NCI-H1417 treated with DMSO at 0.1 percent for 48 hours (cell line): Measurements from ENCODE around the gene MTFMT.
"Not testable (repeated sequence)": the region's sequence is repeated elsewhere in the genome, so short reads cannot be mapped to it uniquely, and the experiment has no call there.

ENCODE experiments used
- DNase-seq: peaks from one replicate; lab custom pipeline; 2025; lab: John Stamatoyannopoulos, UW

Gene MTFMT

DNA sequence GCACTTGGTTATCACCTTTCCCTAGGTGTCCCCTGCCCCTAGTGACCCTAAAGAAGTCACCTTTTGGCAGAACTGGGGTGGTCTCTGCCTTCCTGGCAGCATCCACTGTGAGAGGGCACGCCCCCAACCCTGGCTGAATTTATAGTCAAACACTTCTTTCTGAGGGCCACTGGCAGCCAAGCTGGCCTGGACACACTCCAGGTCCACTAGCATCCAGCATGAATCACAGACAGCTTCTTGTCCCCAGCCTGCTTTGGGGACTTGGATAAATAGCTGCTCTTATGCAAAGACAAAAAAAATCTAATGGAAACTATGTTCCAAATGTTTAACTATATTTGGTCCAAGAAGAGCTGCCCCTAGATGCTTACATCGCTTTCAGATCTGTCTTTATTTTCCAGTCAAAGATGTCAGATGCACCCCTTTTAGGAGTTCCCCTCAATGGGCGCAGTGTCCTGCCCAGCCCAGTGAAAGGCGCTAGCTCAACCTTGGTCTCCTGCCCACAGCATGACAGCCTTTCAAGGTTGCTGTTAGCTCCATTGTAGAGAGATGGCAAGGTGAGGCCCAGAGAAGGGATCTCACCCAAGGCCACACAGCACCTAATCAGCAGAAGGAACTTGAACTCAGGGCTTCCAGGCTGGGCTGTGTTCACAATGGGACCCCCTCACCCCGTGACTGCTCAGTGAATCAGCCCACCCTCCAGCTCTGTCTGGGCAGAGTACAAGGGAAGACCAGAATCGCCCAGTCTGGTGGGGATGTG, 31.4 kb upstream of the MTFMT start:
- no peak for DNase-seq

DNA sequence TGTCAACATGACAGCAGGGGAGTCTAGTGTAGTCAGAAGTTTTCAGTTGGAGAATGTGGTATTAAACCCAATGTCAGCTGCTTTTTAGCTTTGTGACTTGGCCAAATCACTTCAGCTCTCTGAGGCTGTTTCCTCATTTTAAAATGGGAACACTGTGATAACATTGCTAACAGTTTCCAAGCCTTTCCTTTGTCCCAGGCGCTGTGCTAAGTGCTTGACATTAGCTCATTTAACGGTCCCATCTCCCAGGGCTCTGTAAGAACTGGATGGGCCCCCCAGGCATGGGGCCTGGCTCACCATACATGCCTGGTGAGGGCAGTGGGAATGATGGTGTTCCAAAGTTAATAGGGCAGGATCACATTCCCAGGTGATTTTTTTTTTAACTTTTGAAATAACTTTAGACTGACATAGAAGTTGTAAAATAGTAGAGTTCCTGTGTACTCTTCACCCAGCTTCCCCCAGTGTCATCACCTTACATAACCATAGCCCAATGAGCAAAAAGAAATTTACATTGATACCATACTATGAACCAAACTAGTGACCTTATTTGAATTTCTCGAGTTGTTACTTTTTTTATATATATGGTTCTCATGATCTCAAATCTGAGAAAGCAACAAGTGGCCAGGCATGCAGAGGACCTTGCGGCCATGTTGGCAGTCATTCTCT, 30.6 kb upstream of the MTFMT start:
- DNase-seq, result no peak

DNA sequence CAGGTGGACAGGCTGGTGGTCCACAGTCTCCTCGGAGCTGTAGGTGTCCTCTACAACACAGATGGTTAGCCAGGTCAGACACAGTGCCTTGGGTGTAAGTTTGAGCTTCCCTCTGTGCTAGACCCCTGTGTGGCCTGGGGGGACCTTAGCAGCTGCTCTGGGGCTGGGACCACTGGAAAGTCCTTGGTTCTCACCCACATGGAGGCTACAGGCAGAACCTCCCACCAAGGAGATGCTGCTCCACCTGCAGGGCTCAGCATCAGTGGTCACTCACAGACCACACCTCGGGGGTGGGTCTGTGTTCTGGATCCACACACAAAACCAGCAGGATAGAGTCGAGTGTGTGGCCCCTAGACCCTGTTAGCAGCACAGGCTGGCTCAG, 29.9 kb upstream of the MTFMT start:
- no peak for DNase-seq

DNA sequence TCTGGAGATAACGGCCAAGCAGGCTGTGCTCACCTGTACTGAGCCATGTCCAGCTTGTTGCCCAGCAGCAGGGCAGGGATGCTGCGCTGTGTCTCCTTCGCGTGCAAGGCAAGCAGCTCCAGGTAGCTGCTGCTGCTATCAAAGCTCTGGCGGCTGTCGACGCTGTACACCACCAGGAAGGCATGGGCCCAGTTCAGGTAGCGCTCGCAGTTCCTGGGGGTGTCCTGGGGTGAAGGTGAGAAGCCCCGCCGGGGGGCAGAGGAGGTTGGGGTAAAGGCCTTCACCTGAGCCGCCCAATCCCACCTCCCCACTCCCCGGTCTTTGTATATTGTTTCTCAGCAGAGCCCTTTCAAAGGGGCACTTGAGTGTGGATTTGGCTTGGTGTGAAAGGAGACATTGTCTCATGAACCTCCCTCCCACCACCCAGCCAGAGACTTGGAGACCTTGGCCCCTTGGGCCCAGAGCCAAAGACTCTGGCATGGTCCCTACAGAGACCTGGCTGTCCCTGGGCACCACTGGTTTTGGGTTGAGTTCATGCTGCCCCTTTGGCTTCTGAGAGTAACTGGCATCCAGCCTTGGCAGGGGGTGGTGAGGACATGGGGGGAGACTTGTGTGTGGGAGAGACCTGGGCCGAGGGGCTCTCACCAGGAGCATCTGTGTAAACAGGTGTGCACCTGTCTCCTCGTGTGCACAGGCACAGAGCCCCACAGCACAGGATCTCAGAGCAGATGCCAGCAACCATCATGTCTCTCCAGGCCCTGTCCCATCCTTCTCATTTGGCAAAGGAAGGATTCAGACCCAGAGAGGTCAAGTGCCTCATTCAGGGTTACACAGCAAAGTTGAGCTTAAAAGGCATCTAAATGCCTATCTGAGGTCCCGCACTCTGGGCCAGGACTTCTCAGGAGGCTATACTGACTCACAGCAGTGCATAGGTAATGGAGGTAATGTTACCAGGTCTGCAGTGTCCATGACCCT, 29.2 kb upstream of the MTFMT start:
- no peak for DNase-seq

DNA sequence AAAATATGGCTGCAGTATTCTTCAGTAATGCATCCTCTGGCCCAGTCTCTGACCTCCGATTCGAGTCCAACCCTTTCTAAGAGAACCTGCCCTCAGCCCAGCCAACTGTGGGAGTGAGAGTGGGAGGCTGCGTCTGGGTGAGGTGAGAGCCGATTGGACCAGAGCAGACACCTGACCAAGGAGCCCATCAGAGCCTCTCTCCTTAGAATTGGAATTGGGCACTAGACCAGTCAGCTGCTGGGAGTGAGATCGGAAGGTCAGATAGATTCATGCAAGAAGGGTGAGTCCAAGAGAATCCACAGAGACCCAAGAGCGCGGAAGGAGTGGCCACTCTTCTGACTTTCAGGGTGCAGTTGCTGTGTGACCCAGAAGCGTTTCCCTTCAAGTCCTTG, 28.1 kb upstream of the MTFMT start:
- DNase-seq, result no peak

DNA sequence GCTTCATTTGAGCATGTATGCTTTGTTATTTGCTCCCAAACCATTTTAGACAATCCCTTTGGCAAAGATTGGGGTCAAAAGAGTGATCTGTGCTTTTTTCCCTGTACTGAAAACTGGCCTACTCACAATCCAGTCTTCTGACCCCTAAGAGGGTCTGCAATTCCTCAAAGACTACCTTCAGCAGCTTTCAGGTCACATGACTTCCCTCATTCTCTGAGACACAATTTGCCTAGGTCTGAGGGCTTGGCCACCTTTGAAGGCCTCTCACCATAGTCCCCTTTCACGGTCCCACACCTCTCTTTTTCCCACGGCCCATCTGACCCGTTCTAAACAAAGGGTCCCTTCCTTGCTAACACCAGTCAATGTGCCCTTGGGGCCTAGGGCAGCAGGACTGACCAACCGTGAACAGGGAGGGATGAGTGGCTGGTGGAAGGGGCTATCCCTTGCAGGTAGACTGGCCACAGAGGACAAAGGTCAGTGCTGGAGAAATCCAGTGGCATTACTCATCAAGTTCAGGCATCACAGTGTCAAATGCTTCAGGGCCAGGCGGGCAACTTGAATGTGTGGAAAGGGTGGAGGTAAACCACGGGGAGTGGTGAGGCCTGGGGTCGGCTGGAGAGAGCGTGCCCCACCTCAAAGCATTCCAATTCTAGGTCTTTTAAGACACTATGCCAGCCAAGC, 27.6 kb upstream of the MTFMT start:
- no peak for DNase-seq

DNA sequence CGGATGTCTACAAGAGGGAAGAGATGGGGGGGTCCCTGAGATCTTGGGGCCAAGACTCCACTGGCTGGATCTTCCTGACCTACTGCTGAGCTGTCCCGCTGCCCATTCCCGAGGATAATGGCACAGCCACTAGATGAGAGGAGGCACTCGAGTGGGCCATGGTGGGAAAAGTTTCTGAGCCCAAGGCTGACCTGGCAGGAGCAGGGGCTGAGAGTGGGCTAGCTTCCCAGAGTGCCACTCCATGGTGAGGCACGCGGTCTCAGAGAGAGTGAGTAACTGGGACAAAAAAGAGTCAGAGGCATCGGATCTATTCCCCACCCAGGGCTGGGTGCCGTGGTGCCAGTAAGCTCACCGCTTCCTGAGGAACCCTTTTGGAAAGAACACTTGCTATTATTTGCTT, 26.7 kb upstream of the MTFMT start:
- DNase-seq, result no peak

DNA sequence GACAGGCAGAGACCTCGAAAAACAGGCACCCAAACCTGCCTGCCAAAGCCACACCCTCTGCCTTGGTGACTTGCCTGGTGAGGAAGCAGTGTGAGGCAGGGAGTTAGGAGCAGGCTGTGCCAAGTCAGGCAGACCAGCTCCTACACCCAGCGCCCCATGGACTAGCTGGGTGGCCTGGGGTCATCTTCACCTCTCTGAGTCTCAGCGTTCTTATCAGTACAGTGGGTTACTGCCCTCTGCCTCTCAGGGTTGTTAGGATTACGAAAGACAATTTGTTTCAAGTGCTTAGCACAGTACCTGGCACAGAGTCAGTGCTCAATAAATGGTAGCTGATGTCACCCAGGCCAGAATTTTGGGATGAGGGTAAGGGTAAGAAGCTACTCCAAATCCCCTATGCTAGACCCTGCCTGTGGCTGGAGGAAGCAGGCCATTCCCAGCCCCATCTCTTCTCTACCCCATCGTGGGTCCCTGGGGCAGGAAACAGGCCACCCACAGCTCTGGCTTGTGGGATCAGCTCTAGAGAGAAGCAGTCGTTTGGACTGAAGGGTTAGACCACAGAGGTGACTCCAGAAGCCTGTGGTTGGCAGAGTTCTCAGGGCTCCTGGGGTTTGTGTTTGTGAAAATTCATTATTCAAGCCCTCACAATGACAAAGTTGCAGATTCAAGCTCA, 25.9 kb upstream of the MTFMT start:
- DNase-seq, result no peak

DNA sequence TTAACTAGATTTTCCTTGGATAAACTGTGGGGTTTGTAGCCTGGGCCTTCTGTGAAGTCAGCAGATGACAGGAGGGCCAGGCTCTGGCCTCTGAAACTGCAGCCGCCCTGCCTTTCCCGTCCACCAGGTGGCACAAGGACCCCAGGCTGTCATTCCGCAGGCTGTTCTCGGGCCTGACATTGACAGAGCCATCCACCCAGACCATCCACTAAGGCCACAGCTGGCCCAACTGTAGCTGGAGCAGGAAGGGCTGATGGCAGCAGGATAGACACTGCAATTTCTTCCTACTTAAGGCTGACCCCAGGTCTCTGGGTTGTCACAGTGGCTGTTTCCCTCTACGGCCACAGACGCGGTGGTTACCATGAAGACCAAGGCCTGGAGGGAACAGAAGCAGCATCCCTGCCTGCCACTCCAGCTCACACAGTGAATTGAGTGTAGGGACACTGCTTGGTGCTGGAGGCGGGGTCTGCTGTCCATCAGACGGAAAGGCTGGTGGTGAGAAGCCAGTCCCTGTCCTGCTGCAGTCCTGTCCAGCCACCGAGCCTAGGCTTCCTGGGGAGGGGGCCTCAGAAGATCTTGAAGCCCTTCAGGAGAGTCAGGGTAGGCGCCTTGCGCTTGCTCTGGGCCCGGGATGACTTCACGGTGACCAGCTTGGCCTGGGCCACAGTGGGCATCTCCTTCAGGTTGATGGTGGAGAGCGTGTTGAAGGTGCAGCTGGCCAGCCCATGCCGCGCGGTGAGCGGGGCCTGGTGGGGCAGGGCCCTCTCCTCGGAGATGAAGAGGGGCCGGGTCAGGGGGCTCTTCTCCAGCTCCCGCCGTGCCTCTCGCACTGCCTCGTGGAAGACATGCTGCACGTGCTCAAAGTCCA, 25.1 kb upstream of the MTFMT start:
- no peak for DNase-seq

DNA sequence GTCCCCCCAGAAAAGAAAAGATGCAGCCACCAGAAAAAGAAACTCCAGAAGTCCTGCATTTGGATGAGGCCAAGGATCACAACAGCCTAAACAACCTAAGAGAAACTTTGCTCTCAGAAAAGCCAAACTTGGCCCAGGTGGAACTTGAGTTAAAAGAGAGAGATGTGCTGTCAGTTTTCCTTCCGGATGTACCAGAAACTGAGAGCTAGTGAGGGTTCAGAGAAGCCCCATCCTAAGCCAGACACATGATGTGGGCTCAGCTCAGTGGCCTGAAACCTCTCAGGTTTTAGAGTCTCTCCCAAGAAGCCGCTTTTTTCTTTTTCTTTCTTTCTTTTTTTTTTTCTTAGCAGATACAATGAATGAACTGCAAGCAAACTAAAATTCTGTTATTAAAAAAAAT, 23.5 kb upstream of the MTFMT start:
- no peak for DNase-seq

DNA sequence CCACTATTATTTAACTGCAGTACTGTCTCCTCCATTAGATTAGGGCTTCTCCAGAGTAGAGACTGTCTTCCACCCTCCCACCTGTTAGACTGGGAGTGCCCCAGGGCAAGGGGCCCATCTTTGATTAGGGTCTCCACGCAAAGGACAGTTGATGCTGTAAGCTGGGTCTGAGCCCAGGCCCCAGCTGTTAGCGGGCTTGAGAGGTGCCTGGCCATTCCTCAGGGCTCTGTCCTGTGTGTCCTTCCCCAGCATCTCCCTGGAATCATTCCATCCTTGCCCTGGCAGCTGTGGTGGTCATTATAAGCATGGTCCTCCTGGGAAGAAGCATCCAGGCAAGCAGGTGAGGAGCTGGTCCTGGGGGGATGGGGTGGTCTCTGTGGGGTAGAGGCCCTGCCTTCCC, 21.8 kb upstream of the MTFMT start:
- no peak for DNase-seq

DNA sequence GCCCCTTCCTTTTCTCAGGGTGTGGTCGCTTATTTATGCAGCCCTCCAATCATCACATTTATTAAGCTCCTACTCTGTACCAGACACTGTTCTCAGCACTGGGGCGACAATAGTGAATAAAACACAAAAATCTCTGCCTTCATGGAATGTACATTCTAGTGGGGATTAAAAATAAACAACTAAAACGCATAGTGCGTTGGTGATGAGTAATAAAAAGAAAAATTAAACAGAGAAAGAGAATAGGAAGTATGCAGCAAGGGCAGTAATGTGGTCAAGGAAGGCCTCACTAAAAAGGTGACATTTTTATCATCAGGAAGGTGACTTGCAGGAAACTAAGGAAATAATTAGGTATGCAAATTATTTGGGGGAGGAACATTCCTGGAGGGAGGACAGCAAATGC, 20.8 kb upstream of the MTFMT start:
- no peak for DNase-seq

DNA sequence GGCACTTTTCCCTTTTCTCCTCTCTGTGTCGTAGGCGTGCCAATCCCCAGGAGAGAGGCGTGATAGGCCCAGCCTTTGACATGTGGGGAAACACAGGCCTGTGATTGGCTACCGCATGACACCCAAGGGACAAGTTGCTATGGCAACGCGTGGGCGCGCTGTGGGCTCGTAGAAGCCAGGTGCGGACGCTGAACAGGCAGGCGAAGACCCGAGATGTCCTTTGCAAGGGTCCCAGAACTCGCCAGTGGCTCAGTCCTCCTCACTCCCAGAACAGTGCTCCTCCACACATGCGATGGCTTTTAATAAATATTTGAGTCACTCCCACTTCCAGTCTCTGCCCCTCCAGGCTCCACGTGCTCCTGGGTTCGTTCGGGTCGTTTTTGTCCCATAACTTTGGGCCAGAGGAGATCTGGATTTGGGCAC, 20.0 kb upstream of the MTFMT start:
- peak; percentile 92 for DNase-seq

DNA sequence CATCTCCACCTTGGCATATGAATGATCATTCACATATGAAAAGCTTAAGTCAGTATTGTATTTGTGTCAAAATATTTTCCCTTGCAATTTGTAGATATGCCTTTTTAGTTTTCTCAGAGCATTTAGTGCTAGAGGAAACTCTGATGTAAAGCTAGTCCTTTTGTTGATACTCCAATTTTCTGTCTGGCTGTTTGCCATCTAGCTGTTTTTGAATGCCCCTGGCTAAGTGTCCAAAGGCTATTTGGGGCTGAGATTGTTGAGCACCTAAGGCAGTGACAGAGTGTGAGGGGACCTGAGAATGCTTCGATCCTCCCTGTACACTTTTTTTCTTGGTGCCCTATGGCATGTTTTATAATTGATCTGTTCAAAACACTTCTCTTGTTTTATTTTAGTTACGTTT, 18.8 kb upstream of the MTFMT start:
- DNase-seq, result no peak

DNA sequence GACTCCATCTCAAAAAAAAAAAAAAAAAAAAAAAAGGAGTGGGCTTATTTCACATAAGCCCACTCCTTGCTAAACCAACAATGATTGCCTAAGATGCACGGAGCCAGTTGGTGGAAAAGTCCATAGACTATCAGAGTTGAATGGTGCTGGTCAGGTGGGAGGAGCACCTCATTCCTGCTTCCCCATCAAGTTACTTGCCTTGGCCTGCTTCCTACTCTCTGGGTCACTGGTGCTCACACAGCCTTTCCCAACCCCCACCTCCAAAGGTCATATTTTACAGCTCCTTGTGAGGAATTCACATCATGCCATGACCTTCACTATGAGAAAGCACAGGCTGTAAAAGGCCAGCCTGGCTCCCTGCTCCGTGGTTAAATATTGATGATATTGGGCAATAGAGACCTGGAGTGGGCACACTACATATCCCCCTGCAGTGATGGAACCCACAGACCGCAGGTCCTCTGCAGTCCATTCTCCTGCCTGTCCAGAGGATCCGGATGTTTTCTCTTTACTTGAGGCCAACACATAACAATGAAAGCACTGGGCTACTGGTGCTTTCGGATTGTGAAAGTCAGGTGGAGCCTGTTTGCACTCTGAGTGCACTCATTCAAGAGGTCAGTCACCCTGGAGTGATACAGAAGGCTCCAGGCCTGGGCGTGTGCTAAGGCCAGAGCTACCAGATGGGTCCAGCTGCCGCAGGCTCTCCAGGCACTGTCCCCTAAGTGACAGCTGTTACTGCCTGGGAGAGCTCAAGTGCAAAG, 15.5 kb upstream of the MTFMT start, which contains the start of gene SLC51B:
Gene SLC51B, plus strand, starts transcription at position 664 of the 758 bp plus-strand sequence. CDS start 4,618 bp downstream, outside the sequence.
- no peak for DNase-seq

DNA sequence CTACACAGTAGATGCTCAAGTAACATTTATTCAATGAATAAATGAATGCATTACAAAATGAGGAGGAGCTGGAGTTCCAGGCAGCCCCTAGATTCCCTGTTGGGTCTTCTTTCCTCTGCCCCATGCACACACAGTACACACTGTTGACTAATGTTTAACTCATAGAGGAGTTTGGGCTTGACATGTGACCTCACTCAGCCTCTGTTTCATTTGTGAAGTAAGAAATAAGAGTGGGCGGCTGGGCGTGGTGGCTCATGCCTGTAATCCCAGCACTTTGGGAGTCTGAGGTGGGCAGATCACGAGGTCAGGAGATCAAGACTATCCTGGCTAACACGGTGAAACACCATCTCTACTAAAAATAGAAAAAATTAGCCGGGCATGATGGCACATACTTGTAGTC, 14.8 kb upstream of the MTFMT start:
- DNase-seq, result not testable (repeated sequence)

DNA sequence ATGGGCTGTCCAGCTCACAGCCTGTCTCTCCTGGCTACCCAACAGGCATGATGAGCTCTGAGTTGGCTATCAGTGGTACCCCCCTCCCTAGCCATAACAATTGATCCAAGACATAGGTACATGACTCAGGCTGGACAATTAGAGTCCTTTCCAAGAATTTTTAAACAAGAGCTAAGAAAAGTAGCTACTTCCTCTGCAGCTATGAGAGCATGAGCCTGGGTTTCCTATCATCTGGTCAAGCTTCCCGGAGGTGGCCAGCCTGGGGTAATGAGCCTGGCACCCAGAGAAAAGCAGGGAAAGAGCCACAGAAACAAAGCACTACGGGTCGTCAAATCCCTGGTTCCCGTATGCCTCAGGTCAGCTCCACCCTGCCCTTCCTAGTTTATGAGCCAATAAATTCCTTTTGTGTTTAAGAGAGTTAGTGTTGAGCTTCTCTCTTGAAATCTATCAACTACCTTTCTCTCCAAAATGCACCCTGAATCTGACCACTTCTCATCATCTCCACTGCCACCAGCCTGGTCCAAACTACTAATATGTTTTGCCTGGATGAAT, 13.4 kb upstream of the MTFMT start:
- DNase-seq, result no peak

DNA sequence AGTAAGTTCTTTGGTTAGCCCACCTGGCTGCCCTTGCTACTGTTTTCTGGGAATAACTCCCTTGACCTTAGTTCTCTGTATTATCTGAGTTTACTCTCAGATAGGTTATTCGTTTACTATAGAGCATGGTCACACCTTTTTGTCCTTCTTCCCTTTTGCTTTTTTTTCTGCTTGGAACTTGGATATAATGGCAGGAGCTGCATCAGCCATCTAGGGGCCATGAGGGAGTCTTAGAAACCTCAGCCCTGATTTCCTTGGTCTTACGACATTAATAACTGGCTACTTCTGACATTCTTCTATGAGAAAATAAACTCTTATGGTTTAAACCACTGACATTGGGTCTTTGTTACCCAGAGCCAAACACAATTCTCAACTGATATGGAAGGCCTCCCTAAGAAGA, 12.3 kb upstream of the MTFMT start:
- DNase-seq, result no peak

DNA sequence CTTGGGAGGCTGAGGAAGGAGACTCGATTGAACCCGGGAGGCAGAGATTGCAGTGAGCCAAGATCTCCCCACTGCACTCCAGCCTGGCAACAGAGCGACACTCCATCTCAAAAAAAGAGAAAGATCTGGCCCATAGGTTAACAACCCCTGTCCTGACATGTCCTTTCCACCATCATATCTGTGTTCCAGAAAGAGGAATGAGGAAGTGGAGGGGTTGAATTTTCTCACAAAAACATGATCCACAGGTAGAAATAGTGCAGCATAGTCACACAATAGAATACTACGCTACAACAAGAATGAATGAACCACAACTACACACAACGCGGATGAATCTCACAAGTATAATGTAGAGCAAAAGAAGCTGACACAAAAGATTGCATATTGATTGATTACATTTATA, 11.0 kb upstream of the MTFMT start:
- DNase-seq, result no peak
